SK-N-MC (cell line): ENCODE data around the gene CACNB4.
"Not testable (repeated sequence)": the region's sequence is repeated elsewhere in the genome, so short reads cannot be mapped to it uniquely, and the experiment has no call there.

Experiments used
- EZH2 ChIP-seq: fragments of 200-600 bp; sonication (generic); IDR thresholded peaks from one replicate; pipeline ENCODE4 v1.6.1; 2017; ENCODE audit warnings: antibody characterized with exemption
- FOXP2 ChIP-seq: optimal IDR thresholded peaks from 2 replicates; pipeline ENCODE3; 2011; ENCODE audit warnings: mild to moderate bottlenecking, moderate library complexity; ENCODE audit not compliant: insufficient read depth; ENCODE audit errors: extremely low read length, control extremely low read depth
- POLR2AphosphoS5 ChIP-seq: IDR thresholded peaks from 2 replicates; pipeline ENCODE4 v1.6.1; 2012; ENCODE audit warnings: mild to moderate bottlenecking, low read depth, low read length, borderline replicate concordance

GRCh38 chr2:151994178-151994577 lies 104.7 kb downstream of the CACNB4 start:
- TF ChIP-seq EZH2, POLR2AphosphoS5, FOXP2: not testable (repeated sequence)
